ENCODE data around the gene ABLIM2.
A peak's percentile ranks its signal among the peaks of the same experiment; 100 is the strongest.

Gene ABLIM2

GRCh38 chr4:8192748-8193738 is 34.4 kb upstream of the ABLIM2 start:
- no peak for DNase-seq (ENCODE audit: low read depth)

GRCh38 chr4:8191136-8191747 is 32.6 kb upstream of the ABLIM2 start:
- no peak for DNase-seq (ENCODE audit: low read depth)

GRCh38 chr4:8189551-8190466 is 31.2 kb upstream of the ABLIM2 start:
- DNase-seq (ENCODE audit: low read depth), result no peak

GRCh38 chr4:8188743-8189550 is 30.3 kb upstream of the ABLIM2 start:
- no peak for DNase-seq (ENCODE audit: low read depth)

- DNase-seq (ENCODE audit: low read depth), result no peak
These were observed 29.5 kb upstream of the ABLIM2 start for GRCh38 chr4:8188085-8188484.

GRCh38 chr4:8185930-8186329 is 27.3 kb upstream of the ABLIM2 start:
- DNase-seq (ENCODE audit: low read depth), result no peak

- DNase-seq (ENCODE audit: low read depth), result no peak
These were observed 26.7 kb upstream of the ABLIM2 start for GRCh38 chr4:8185295-8185694.

- no peak for DNase-seq (ENCODE audit: low read depth)
These were observed 25.4 kb upstream of the ABLIM2 start for GRCh38 chr4:8184061-8184460.

- no peak for DNase-seq (ENCODE audit: low read depth)
These were observed 24.5 kb upstream of the ABLIM2 start for GRCh38 chr4:8182858-8183725.

- no peak for DNase-seq (ENCODE audit: low read depth)
These were observed 23.7 kb upstream of the ABLIM2 start for GRCh38 chr4:8182294-8182693.

- no peak for DNase-seq (ENCODE audit: low read depth)
These were observed 23.2 kb upstream of the ABLIM2 start for GRCh38 chr4:8181844-8182243.

GRCh38 chr4:8181119-8181518 is 22.5 kb upstream of the ABLIM2 start:
- no peak for DNase-seq (ENCODE audit: low read depth)

GRCh38 chr4:8180310-8181093 is 21.9 kb upstream of the ABLIM2 start:
- no peak for DNase-seq (ENCODE audit: low read depth)

GRCh38 chr4:8179771-8180170 is 21.2 kb upstream of the ABLIM2 start:
- no peak for DNase-seq (ENCODE audit: low read depth)

GRCh38 chr4:8179074-8179473 is 20.5 kb upstream of the ABLIM2 start:
- DNase-seq (ENCODE audit: low read depth), result no peak

GRCh38 chr4:8177956-8178355 is 19.3 kb upstream of the ABLIM2 start:
- no peak for DNase-seq (ENCODE audit: low read depth)

- no peak for DNase-seq (ENCODE audit: low read depth)
These were observed 18.9 kb upstream of the ABLIM2 start for GRCh38 chr4:8177552-8177951.

GRCh38 chr4:8176547-8177399 is 18.2 kb upstream of the ABLIM2 start:
- peak; percentile 28 for DNase-seq (ENCODE audit: low read depth)

- DNase-seq (ENCODE audit: low read depth), result no peak
These were observed 17.1 kb upstream of the ABLIM2 start for GRCh38 chr4:8175686-8176085.
